Measurements from ENCODE around the gene PRSS36.

DNA sequence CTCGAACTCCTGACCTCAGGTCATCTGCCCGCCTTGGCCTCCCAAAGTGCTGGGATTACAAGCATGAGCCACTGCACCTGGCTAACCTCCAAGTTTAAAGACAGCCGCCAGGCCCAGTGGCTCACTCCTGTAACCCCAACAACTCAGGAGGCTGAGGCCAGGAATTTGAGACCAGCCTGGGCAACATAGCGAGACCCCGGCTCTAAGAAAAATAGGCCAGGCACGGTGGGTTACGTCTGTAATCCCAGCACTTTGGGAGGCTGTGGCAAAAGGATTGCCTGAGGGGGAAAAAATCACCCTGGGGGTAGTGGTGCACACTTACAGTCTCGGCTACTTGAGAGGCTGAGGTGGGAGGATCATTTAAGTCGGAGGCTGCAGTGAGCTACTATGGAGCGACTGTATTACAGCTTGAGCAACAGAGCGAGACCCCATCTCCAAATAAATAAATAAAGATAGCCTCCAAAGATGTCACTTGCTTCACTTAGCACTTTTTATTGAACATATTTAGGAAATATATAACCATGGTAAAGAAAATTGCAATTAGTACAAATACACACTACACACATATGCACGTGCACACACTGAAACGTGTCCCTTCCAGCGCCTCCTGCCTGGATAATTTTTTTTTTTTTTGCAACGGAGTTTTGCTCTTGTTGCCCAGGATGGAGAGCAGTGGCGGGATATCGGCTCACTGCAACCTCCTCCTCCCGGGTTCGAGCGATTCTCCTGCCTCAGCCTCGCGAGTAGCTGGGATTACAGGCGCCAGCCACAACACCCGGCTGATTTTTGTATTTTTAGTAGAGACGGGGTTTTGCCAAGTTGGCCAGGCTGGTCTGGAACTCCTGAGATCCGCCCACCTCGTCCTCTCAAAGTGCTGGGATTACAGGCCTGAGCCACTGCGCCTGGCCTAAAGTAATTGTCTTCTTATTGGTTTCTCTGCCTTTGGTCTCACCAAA, 43.1 kb downstream of the PRSS36 start:
- TF ChIP-seq CTCF (IDR thresholded peaks at IDR 0.05; ENCODE audit: low read length) (no peak), EZH2 (IDR thresholded peaks at IDR 0.05; ENCODE audit: borderline replicate concordance, low read length) (no peak)

Measured in OCI-LY1 (cell line).